OCI-LY7 (cell line): ENCODE results near the gene R3HCC1L. TPM values are rescaled to one million over a fixed set of nuclear protein-coding genes. Genes with fewer than 3 reads are reported as not detected.

Experiments used
- BruUV-seq: library from RNA; stranded (reverse); fragments of 400-500 nt; replicated peaks from 2 replicates; lab custom pipeline; 2021; lab: Mats Ljungman, UMichigan
- CTCF ChIA-PET: fragments of 300-600 bp; sonication (Branson Sonifier 250); formaldehyde crosslinking; loops from one replicate; lab custom pipeline; 2022; ENCODE audit warnings: antibody characterized with exemption; ENCODE audit not compliant: unreplicated experiment; lab: Charles Lee
- POLR2A ChIA-PET: fragments of 300-600 bp; sonication (Branson Sonifier 250); formaldehyde crosslinking; loops from one replicate; lab custom pipeline; 2022; ENCODE audit warnings: antibody characterized with exemption; lab: Charles Lee
- DNase-seq: peaks from one replicate; pipeline ENCODE4 v3.0.0-alpha.2; 2015; ENCODE audit warnings: low spot score
- H2AFZ ChIP-seq: fragments of 200-600 bp; sonication (generic), shearing (Covaris generic); 2 replicates; pipeline ENCODE4 v1.6.1; 2014; ENCODE audit warnings: mild to moderate bottlenecking, antibody characterized with exemption, low read length, moderate library complexity
- H3K27ac ChIP-seq: fragments of 200-600 bp; sonication (generic); 2 replicates; pipeline ENCODE4 v1.5.1; 2014; ENCODE audit warnings: mixed run types, low read depth, mild to moderate bottlenecking, moderate library complexity, low read length, inconsistent platforms; ENCODE audit not compliant: poor library complexity, severe bottlenecking
- H3K36me3 ChIP-seq: fragments of 200-600 bp; sonication (generic); 2 replicates; pipeline ENCODE4 v1.6.1; 2014; ENCODE audit warnings: mild to moderate bottlenecking, antibody characterized with exemption, low read length, moderate library complexity, mixed read lengths; ENCODE audit not compliant: insufficient read depth
- H3K4me1 ChIP-seq: fragments of 200-600 bp; sonication (generic); 2 replicates; pipeline ENCODE4 v1.5.1; 2014; ENCODE audit warnings: mild to moderate bottlenecking, low read length; ENCODE audit not compliant: insufficient read depth, poor library complexity, severe bottlenecking
- H3K4me2 ChIP-seq: fragments of 200-600 bp; sonication (generic); 2 replicates; pipeline ENCODE4 v1.6.1; 2014; ENCODE audit warnings: mild to moderate bottlenecking, low read length
- H3K4me3 ChIP-seq: fragments of 200-600 bp; sonication (generic); 2 replicates; pipeline ENCODE4 v1.5.1; 2014; ENCODE audit warnings: mild to moderate bottlenecking, low read depth, low read length; ENCODE audit not compliant: poor library complexity, severe bottlenecking
- H3K79me2 ChIP-seq: fragments of 200-600 bp; sonication (generic); 2 replicates; pipeline ENCODE4 v1.6.1; 2016; ENCODE audit warnings: low read depth, mild to moderate bottlenecking, low read length, moderate library complexity, mixed read lengths; ENCODE audit not compliant: insufficient read depth
- H3K9me2 ChIP-seq: fragments of 200-600 bp; sonication (generic); 2 replicates; pipeline ENCODE4 v1.6.1; 2016; ENCODE audit warnings: mild to moderate bottlenecking, low read length, mixed read lengths; ENCODE audit not compliant: insufficient read depth
- H3K9me3 ChIP-seq: fragments of 200-600 bp; sonication (generic); 2 replicates; pipeline ENCODE4 v1.6.1; 2014; ENCODE audit warnings: mild to moderate bottlenecking, mixed run types, low read length, mixed read lengths
- H4K20me1 ChIP-seq: fragments of 200-600 bp; sonication (generic); 2 replicates; pipeline ENCODE4 v1.6.1; 2014; ENCODE audit warnings: mild to moderate bottlenecking, antibody characterized with exemption, low read length, moderate library complexity, mixed read lengths; ENCODE audit not compliant: insufficient read depth
- EZH2phosphoT487 ChIP-seq: fragments of 200-600 bp; sonication (generic); IDR thresholded peaks from 2 replicates; pipeline ENCODE4 v1.6.1; 2018; ENCODE audit warnings: low read depth, borderline replicate concordance, mild to moderate bottlenecking, mixed run types, antibody characterized with exemption, low read length, moderate library complexity, mixed read lengths
- intact Hi-C: fragments of 100-400 bp; cut with micrococcal nuclease; formaldehyde crosslinking; loops from one replicate; pipeline ENCODE4 v1.10.0; 2022; ENCODE audit not compliant: unreplicated experiment
- total RNA-seq, 2 experiments: library from RNA; depleted of rRNA in 1 of 2; stranded (reverse); fragments of >200 nt in 1 of 2; shearing (Covaris generic) in 1 of 2; gene quantifications; 2 replicates each; pipeline ENCODE4 v1.2.3, GENCODE V29; 2014 to 2022
- TF ChIP-seq, protein P1 (sequence below): fragments of 200-600 bp; sonication (generic); conservative IDR thresholded peaks from 2 replicates; pipeline ENCODE4 v1.5.1; 2014; ENCODE audit warnings: mild to moderate bottlenecking, antibody characterized with exemption, low read length, moderate library complexity, mixed read lengths

R3HCC1L gene
- total RNA-seq, 2 experiments from 2014 or later: 38.8 to 42.0 TPM

- H2AFZ ChIP-seq: no peak overlapping the region
- no TSS peak for BruUV-seq
- CTCF ChIA-PET: no interaction called here
- DNase-seq: no peak
- TF ChIP-seq, protein P1, sequence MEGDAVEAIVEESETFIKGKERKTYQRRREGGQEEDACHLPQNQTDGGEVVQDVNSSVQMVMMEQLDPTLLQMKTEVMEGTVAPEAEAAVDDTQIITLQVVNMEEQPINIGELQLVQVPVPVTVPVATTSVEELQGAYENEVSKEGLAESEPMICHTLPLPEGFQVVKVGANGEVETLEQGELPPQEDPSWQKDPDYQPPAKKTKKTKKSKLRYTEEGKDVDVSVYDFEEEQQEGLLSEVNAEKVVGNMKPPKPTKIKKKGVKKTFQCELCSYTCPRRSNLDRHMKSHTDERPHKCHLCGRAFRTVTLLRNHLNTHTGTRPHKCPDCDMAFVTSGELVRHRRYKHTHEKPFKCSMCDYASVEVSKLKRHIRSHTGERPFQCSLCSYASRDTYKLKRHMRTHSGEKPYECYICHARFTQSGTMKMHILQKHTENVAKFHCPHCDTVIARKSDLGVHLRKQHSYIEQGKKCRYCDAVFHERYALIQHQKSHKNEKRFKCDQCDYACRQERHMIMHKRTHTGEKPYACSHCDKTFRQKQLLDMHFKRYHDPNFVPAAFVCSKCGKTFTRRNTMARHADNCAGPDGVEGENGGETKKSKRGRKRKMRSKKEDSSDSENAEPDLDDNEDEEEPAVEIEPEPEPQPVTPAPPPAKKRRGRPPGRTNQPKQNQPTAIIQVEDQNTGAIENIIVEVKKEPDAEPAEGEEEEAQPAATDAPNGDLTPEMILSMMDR: no peak
- TF ChIP-seq EZH2phosphoT487: no peak
- no peaks in the 10 kb centered on the region for H3K9me2 ChIP-seq
- no peak overlapping the region for H3K4me3 ChIP-seq
- peaks cover 2% of the 10 kb centered on the region; the same call in 1 of the 2 replicates for H3K36me3 ChIP-seq
- POLR2A ChIA-PET: no interaction called here
- no peaks in the 10 kb centered on the region for H3K4me1 ChIP-seq
- H3K27ac ChIP-seq: no peak overlapping the region
- H3K79me2 ChIP-seq: no peaks in the 10 kb centered on the region
- no peaks in the 10 kb centered on the region for H4K20me1 ChIP-seq
- intact Hi-C loops: loop anchor here (5.0 kb wide), 1 partner anchor 132 kb away; no protein-coding TSS in a partner anchor
- H3K9me3 ChIP-seq: no peaks in the 10 kb centered on the region
- H3K4me2 ChIP-seq: no peak overlapping the region
These were observed 125.9 kb downstream of the R3HCC1L start for GRCh38 chr10:98260350-98260749.

DNA sequence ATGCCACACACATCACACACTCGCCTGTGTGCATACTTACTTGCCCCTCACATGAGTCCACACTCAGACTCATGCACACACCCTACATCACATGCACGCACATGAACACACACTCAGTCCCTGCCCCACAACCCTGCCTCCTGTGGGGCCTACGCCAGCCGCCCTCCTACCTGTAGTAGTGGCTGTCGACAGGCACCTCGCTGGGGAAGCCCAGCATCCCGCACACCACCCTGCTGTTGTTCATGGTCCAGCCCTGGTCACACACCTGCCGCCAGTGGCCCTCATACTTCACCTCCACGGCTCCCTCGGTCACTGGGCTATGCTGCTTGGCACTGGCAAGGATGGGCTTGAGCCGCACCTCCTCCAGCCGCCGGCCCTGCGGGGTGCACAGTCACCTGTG is 126.3 kb downstream of the R3HCC1L start:
- CTCF ChIA-PET: no interaction called here
- intact Hi-C loops: loop anchor here (5.0 kb wide), 1 partner anchor 132 kb away; no protein-coding TSS in a partner anchor
- Histone ChIP-seq H4K20me1 (no peaks in the 10 kb centered on the region), H2AFZ (no peak overlapping the region), H3K79me2 (no peaks in the 10 kb centered on the region), H3K9me2 (no peaks in the 10 kb centered on the region), H3K9me3 (no peaks in the 10 kb centered on the region), H3K27ac (no peak overlapping the region), H3K4me3 (no peak overlapping the region), H3K4me1 (no peaks in the 10 kb centered on the region), H3K4me2 (no peak overlapping the region), H3K36me3 (no peaks in the 10 kb centered on the region)
- BruUV-seq: no TSS peak
- no peak for DNase-seq
- TF ChIP-seq, protein P1: no peak
- no peak for TF ChIP-seq EZH2phosphoT487
- POLR2A ChIA-PET: no interaction called here

- POLR2A ChIA-PET: no interaction called here
- Histone ChIP-seq H3K9me3 (no peaks in the 10 kb centered on the region), H3K27ac (no peak overlapping the region), H3K4me2 (no peak overlapping the region), H2AFZ (no peak overlapping the region), H3K36me3 (no peaks in the 10 kb centered on the region), H3K4me3 (no peak overlapping the region), H3K4me1 (no peaks in the 10 kb centered on the region), H3K79me2 (no peaks in the 10 kb centered on the region), H4K20me1 (no peaks in the 10 kb centered on the region), H3K9me2 (no peaks in the 10 kb centered on the region)
- BruUV-seq: no TSS peak
- CTCF ChIA-PET: no interaction called here
- intact Hi-C loops: loop anchor here (5.0 kb wide), 1 partner anchor 131 kb away; no protein-coding TSS in a partner anchor
- TF ChIP-seq, protein P1: no peak
- TF ChIP-seq EZH2phosphoT487: no peak
- DNase-seq: no peak
These were observed 127.2 kb downstream of the R3HCC1L start for GRCh38 chr10:98261436-98262277.
